Heart left ventricle (tissue), 13 donors: ENCODE results near the gene IRX4.

Experiments
- POLR2A ChIP-seq, 2 donors: fragments of 450-650 bp; IDR thresholded peaks; one replicate each; pipeline ENCODE4 v1.6.1; 2017; ENCODE audit warnings: antibody characterized with exemption in 2 of 2, mild to moderate bottlenecking in 2 of 2, moderate library complexity in 2 of 2
- TF ChIP-seq, protein P1 (sequence below), 12 donors: fragments of 200-600 bp; sonication (generic) in 4 of 12; IDR thresholded peaks; one replicate each; pipeline versions ENCODE4 v1.5.0 to v1.8.0; 2018 to 2022; ENCODE audit warnings: antibody characterized with exemption in 12 of 12, mild to moderate bottlenecking in 5 of 12
- donor health status: ischemic (EF 13 %, LVEDD 7.1; RV severe dilation, severe dysfunction).
- donor health status: DM: no; HTN: yes; CAD: no.
- donor health status: DM: no; HTN: no; CAD: no.
- donor health status: ischemic (EF 25% LVEDD 6.9; RV normal size, moderate dysfunction).
- donor health status: ischemic (EF 25% LVEDD 5.7; RV mildly dilated, moderate dysfunction).
- donor health status: ischemic (EF 35%, LVEDD 5.7; RV mildly dilated, moderate dysfunction).
- donor health status: nonischemic (EF 11% LVEDD 7.7; RV severe dilation, severe dysfunction).
- donor health status: DM: yes; HTN: yes; CAD: no.
- donor health status: PGD.
- donor health status: ischemic (EF 29% LVEDD 5.4; RV normal size, mild dysfunction).
- donor health status: nonischemic (EF 23%, LVEDD 6.1; RV moderate dilation, normal function).

DNA sequence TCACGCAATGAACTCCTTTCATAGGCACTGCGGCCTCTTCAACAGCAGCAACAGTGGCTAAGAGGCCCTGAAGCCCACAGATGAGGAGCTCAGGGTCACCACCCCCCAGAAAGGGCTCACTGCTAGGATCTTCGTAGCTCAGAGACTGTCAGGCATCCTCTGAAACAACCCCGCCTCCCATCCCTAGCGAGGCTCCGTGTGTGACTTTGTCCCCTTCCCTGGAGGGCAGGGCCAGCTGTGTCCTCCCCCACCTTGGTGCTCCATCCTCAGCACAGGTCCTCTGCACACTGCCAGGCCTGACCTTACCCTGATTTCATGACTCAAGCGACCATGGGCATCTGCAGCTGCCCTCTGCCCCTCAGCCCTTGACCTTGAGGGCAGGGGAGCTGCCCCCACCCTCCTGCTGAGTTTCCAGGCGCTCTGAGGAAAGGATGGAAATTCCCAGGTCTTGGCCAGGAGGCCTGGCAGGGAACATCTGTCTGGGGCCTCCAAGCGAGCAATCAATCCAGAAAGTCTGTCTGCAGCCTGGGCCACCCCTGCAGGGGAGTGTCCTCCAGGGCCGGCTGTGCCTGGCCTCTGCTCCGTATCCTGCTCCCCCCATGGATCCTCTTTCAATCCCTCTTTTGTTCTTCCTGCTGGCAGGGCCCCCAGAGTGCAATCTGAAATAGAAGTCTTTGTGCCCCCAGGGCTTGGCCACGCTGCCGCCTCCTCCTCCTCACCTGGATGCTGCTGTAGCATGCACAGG, 6.8 kb upstream of the IRX4 start:
- TF ChIP-seq POLR2A (IDR thresholded peaks at IDR 0.05): no peak
- TF ChIP-seq, protein P1, sequence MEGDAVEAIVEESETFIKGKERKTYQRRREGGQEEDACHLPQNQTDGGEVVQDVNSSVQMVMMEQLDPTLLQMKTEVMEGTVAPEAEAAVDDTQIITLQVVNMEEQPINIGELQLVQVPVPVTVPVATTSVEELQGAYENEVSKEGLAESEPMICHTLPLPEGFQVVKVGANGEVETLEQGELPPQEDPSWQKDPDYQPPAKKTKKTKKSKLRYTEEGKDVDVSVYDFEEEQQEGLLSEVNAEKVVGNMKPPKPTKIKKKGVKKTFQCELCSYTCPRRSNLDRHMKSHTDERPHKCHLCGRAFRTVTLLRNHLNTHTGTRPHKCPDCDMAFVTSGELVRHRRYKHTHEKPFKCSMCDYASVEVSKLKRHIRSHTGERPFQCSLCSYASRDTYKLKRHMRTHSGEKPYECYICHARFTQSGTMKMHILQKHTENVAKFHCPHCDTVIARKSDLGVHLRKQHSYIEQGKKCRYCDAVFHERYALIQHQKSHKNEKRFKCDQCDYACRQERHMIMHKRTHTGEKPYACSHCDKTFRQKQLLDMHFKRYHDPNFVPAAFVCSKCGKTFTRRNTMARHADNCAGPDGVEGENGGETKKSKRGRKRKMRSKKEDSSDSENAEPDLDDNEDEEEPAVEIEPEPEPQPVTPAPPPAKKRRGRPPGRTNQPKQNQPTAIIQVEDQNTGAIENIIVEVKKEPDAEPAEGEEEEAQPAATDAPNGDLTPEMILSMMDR (IDR thresholded peaks at IDR 0.05): no peak
